ENCODE results near the gene MRPL24.

DNA sequence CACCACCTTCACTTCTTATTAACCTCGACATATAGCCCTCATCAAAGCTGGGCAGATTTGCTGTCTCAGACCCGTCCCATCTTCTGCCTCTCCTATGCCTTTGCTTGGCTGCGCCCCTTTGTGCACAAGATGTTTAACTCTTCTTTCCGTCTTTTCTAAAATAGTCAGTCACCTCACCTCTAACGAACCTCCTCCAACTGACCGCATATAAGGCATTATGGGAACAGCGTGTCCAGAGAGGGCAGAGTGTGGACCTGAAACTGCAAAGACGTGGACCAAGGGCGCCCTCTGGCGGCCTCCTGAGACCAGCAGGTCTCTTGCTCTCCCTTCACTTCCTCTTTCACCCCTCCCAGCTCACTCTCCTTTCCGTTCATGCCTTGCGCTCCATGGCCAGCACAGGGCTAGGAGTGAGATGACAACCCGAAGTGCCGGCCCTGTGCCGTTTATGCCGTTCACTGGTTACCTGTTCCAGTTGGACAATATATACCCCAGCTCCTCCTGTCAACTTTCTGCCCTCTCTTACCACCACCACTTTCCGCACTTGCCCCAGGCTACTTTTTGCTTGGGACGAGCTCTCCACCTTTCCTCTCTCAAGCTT lies 15.1 kb downstream of the MRPL24 start:
- TF ChIP-seq, protein P1, sequence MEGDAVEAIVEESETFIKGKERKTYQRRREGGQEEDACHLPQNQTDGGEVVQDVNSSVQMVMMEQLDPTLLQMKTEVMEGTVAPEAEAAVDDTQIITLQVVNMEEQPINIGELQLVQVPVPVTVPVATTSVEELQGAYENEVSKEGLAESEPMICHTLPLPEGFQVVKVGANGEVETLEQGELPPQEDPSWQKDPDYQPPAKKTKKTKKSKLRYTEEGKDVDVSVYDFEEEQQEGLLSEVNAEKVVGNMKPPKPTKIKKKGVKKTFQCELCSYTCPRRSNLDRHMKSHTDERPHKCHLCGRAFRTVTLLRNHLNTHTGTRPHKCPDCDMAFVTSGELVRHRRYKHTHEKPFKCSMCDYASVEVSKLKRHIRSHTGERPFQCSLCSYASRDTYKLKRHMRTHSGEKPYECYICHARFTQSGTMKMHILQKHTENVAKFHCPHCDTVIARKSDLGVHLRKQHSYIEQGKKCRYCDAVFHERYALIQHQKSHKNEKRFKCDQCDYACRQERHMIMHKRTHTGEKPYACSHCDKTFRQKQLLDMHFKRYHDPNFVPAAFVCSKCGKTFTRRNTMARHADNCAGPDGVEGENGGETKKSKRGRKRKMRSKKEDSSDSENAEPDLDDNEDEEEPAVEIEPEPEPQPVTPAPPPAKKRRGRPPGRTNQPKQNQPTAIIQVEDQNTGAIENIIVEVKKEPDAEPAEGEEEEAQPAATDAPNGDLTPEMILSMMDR (IDR thresholded peaks at IDR 0.05 in 4 of 5, conservative IDR thresholded peaks at IDR 0.05 in 1 of 5), result peak; percentile 86 to 95 (median 94)
- no peak for TF ChIP-seq POLR2A (IDR thresholded peaks at IDR 0.05)

All from gastrocnemius medialis (tissue), 4 donors.